SK-N-SH (cell line): ENCODE data around the gene CDK15. TPM values are rescaled to one million over a fixed set of nuclear protein-coding genes. Genes with fewer than 3 reads are reported as not detected.

ENCODE experiments used
- CTCF ChIA-PET: fragments of 300-600, 350-600 bp; formaldehyde crosslinking; extraction: SDS; loops from one replicate; lab custom pipeline; 2021; lab: Yijun Ruan, JAX
- POLR2A ChIA-PET: fragments of 350-600 bp; sonication (Branson Sonifier 250); formaldehyde crosslinking; extraction: SDS; loops from one replicate; lab custom pipeline; 2020; ENCODE audit warnings: antibody characterized with exemption, inconsistent platforms; lab: Yijun Ruan, JAX
- DNase-seq: peaks from one replicate; pipeline ENCODE4 v3.0.0; 2012
- H2AFZ ChIP-seq: fragments of 200-600 bp; sonication (generic); 2 replicates; pipeline ENCODE4 v1.8.1; 2016; ENCODE audit warnings: antibody characterized with exemption, mild to moderate bottlenecking, low read depth
- H3F3A ChIP-seq: fragments of 200-600 bp; sonication (generic); replicated peaks from 2 replicates; pipeline ENCODE3; 2016; ENCODE audit warnings: antibody characterized with exemption, mild to moderate bottlenecking; ENCODE audit not compliant: insufficient read depth
- H3K27ac ChIP-seq, 2 experiments: fragments of 200-500 bp in 1 of 2; fragments of 200-600 bp in 1 of 2; sonication (Bioruptor generic) in 1 of 2; sonication (generic), shearing (Covaris generic) in 1 of 2; 2 replicates each; pipeline versions ENCODE4 v1.5.1 to v1.6.1; 2014 to 2016; ENCODE audit warnings: low read depth in 2 of 2, inconsistent platforms in 1 of 2, low read length in 1 of 2, mild to moderate bottlenecking in 1 of 2, mixed read lengths in 1 of 2
- H3K27me3 ChIP-seq: fragments of 200-600 bp; sonication (generic), shearing (Covaris generic); 2 replicates; pipeline ENCODE4 v1.6.1; 2016; ENCODE audit warnings: mixed run types; ENCODE audit not compliant: insufficient read depth
- H3K36me3 ChIP-seq, 2 experiments: fragments of 200-500 bp in 1 of 2; fragments of 200-600 bp in 1 of 2; sonication (Bioruptor generic) in 1 of 2; sonication (generic) in 1 of 2; replicated peaks in 1 of 2; 2 replicates each; pipeline versions ENCODE3 to v1.5.1; 2014 to 2016; ENCODE audit warnings: low read length in 1 of 2, mild to moderate bottlenecking in 1 of 2; ENCODE audit not compliant: insufficient read depth in 2 of 2, control insufficient read depth in 1 of 2
- H3K4me1 ChIP-seq, 2 experiments: fragments of 200-500 bp in 1 of 2; fragments of 200-600 bp in 1 of 2; sonication (Bioruptor generic) in 1 of 2; sonication (generic), shearing (Covaris generic) in 1 of 2; 2 replicates each; pipeline versions ENCODE4 v1.5.1 to v1.6.1; 2014 to 2016; ENCODE audit warnings: low read depth in 1 of 2, low read length in 1 of 2, mixed run types in 1 of 2; ENCODE audit not compliant: insufficient read depth in 2 of 2, control insufficient read depth in 1 of 2
- H3K4me2 ChIP-seq: fragments of 200-600 bp; sonication (generic), shearing (Covaris generic); 2 replicates; pipeline ENCODE4 v1.6.1; 2017; ENCODE audit warnings: mixed run types
- H3K4me3 ChIP-seq, 2 experiments: fragments of 200-500 bp in 1 of 2; fragments of 200-600 bp in 1 of 2; sonication (Bioruptor generic) in 1 of 2; sonication (generic), shearing (Covaris generic) in 1 of 2; 2 replicates each; pipeline versions ENCODE4 v1.5.1 to v1.8.1; 2014 to 2016; ENCODE audit warnings: low read depth in 2 of 2, inconsistent platforms in 1 of 2, low read length in 1 of 2, mild to moderate bottlenecking in 1 of 2, mixed read lengths in 1 of 2, moderate library complexity in 1 of 2
- H3K79me2 ChIP-seq: fragments of 200-600 bp; sonication (generic); 2 replicates; pipeline ENCODE4 v1.8.1; 2017; ENCODE audit warnings: mild to moderate bottlenecking; ENCODE audit not compliant: insufficient read depth
- H3K9ac ChIP-seq: fragments of 200-600 bp; sonication (generic); 2 replicates; pipeline ENCODE4 v1.6.1; 2017; ENCODE audit warnings: mixed run types
- H3K9me2 ChIP-seq: fragments of 200-600 bp; sonication (generic); 2 replicates; pipeline ENCODE4 v1.6.1; 2017; ENCODE audit warnings: mixed run types
- H3K9me3 ChIP-seq: fragments of 200-600 bp; sonication (generic); 2 replicates; pipeline ENCODE4 v1.6.1; 2017; ENCODE audit warnings: mixed run types, mild to moderate bottlenecking, moderate library complexity
- H4K20me1 ChIP-seq: fragments of 200-600 bp; sonication (generic); 2 replicates; pipeline ENCODE4 v1.6.1; 2017; ENCODE audit warnings: mild to moderate bottlenecking, mixed run types; ENCODE audit not compliant: insufficient read depth
- CHD2 ChIP-seq: fragments of 150-350 bp; IDR thresholded peaks from 2 replicates; pipeline ENCODE4 v1.6.1; 2018; ENCODE audit warnings: low read length; ENCODE audit not compliant: partially characterized antibody
- CTCF ChIP-seq: fragments of 200-600 bp; sonication (generic); IDR thresholded peaks from 2 replicates; pipeline ENCODE4 v1.6.1; 2017; ENCODE audit warnings: antibody characterized with exemption, mild to moderate bottlenecking, moderate library complexity
- EP300 ChIP-seq, 2 experiments: IDR thresholded peaks; 2 replicates each; pipeline versions ENCODE4 v1.4.0 to v1.6.1; 2012; ENCODE audit warnings: borderline replicate concordance in 1 of 2, low read depth in 1 of 2, low read length in 1 of 2
- EZH2phosphoT487 ChIP-seq: fragments of 200-600 bp; sonication (generic); IDR thresholded peaks from 2 replicates; pipeline ENCODE4 v1.6.1; 2017; ENCODE audit warnings: low read depth, mixed run types, mild to moderate bottlenecking, antibody characterized with exemption, moderate library complexity, borderline replicate concordance
- FOXJ3 ChIP-seq: sonication (generic); formaldehyde crosslinking; IDR thresholded peaks from 2 replicates; pipeline ENCODE4 v1.5.1; 2020; ENCODE audit warnings: mild to moderate bottlenecking, missing genetic modification reagents
- GABPA ChIP-seq: IDR thresholded peaks from 2 replicates; pipeline ENCODE4 v1.4.0; 2012; ENCODE audit warnings: low read depth, mild to moderate bottlenecking
- JUND ChIP-seq: IDR thresholded peaks from 2 replicates; pipeline ENCODE4 v1.4.0; 2012
- MXI1 ChIP-seq: IDR thresholded peaks from 2 replicates; pipeline ENCODE4 v1.6.1; 2012; ENCODE audit warnings: mild to moderate bottlenecking, low read depth, low read length, improper control_type of control experiment
- NFIC ChIP-seq: IDR thresholded peaks from 2 replicates; pipeline ENCODE4 v1.4.0; 2012; ENCODE audit warnings: borderline replicate concordance
- PBX3 ChIP-seq: IDR thresholded peaks from 2 replicates; pipeline ENCODE4; 2012
- RCOR1 ChIP-seq: fragments of 150-350 bp; IDR thresholded peaks from 2 replicates; pipeline ENCODE4 v1.6.1; 2017; ENCODE audit warnings: antibody characterized with exemption, low read length
- RFX5 ChIP-seq: IDR thresholded peaks from 2 replicates; pipeline ENCODE4 v1.6.1; 2012; ENCODE audit warnings: mild to moderate bottlenecking, improper control_type of control experiment, low read length
- RXRA ChIP-seq: IDR thresholded peaks from 2 replicates; pipeline ENCODE4 v1.4.0; 2012; ENCODE audit warnings: low read depth, mild to moderate bottlenecking, borderline replicate concordance
- SMC3 ChIP-seq: IDR thresholded peaks from 2 replicates; pipeline ENCODE4 v1.6.1; 2012; ENCODE audit warnings: low read depth, low read length, improper control_type of control experiment
- TAF1 ChIP-seq: IDR thresholded peaks from 2 replicates; pipeline ENCODE4 v1.6.1; 2012; ENCODE audit warnings: low read depth, mild to moderate bottlenecking, low read length, moderate library complexity, borderline replicate concordance
- TEAD4 ChIP-seq: IDR thresholded peaks from 2 replicates; pipeline ENCODE4 v1.4.0; 2012; ENCODE audit warnings: mild to moderate bottlenecking, borderline replicate concordance; ENCODE audit not compliant: insufficient read depth
- USF2 ChIP-seq: fragments of 150-350 bp; IDR thresholded peaks from 2 replicates; pipeline ENCODE4 v1.6.1; 2017; ENCODE audit warnings: antibody characterized with exemption, low read length, low read depth, borderline replicate concordance
- WGBS: methylation state at CpG from one replicate; pipeline ENCODE4 v1.1.6; 2017; ENCODE audit warnings: low lambda C conversion rate; 5-methylcytosine and 5-hydroxymethylcytosine counted together
- polyA plus RNA-seq, 3 experiments: library from polyadenylated mRNA; depleted of rRNA; stranded (reverse); fragments of >200 nt; gene quantifications; 2 replicates each; pipeline ENCODE4 v1.2.3, GENCODE V29; 2012
- TF ChIP-seq, protein P1 (sequence below): IDR thresholded peaks from 2 replicates; pipeline ENCODE4 v1.4.0; 2012; ENCODE audit warnings: low read depth, borderline replicate concordance
- TF ChIP-seq, protein P2 (sequence below): fragments of 150-350 bp; IDR thresholded peaks from 2 replicates; pipeline ENCODE4 v1.6.1; 2016; ENCODE audit warnings: mild to moderate bottlenecking, low read depth, low read length

Gene CDK15
- polyA plus RNA-seq, 1 of the 3 experiments (the other 2 are of a cell fraction): 1.8 TPM

DNA sequence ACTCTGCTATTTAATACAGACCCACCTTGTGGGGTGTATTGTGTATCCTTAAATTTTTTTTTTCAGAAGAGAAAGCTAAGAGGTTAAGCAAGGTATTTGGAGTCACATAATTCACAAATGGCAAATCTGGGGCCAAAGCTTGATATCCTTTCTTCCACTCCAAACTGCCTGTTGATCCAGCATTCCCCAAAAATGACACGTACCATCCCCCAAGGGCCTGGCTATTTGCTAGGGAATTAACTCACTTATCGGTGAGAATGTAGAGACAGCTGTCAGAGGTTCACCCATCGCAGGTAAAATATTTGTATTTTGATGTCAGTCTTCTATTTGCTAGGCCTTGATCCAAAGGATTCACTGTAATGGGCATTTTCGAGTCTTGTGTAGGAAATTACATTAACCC is 123.7 kb downstream of the CDK15 start:
- Histone ChIP-seq H3K9me2 (no peaks in the 10 kb centered on the region), H3K27me3 (no peaks in the 10 kb centered on the region), H3F3A (no peaks in the 10 kb centered on the region), H4K20me1 (no peaks in the 10 kb centered on the region), H3K4me1 (peaks cover 32% of the 10 kb centered on the region in 2 experiments), H3K9me3 (no peaks in the 10 kb centered on the region), H3K79me2 (no peaks in the 10 kb centered on the region), H3K27ac (no peak overlapping the region), H3K4me3 (no peak overlapping the region), H3K36me3 (no peaks in the 10 kb centered on the region), H2AFZ (no peak overlapping the region), H3K9ac (no peak overlapping the region), H3K4me2 (no peak overlapping the region)
- POLR2A ChIA-PET: no interaction called here
- 95% methylated on average over 4 of the region's 4 CpGs for WGBS
- DNase-seq: no peak
- CTCF ChIA-PET: interaction anchor here (1.4 kb wide), 1 partner anchor 9 kb away, joined by 3 read pairs; no protein-coding TSS in a partner anchor
- no peak for TF ChIP-seq JUND
- no peak for TF ChIP-seq GABPA
- no peak for TF ChIP-seq TAF1
- no peak for TF ChIP-seq EZH2phosphoT487
- TF ChIP-seq TEAD4: no peak
- TF ChIP-seq, protein P1, sequence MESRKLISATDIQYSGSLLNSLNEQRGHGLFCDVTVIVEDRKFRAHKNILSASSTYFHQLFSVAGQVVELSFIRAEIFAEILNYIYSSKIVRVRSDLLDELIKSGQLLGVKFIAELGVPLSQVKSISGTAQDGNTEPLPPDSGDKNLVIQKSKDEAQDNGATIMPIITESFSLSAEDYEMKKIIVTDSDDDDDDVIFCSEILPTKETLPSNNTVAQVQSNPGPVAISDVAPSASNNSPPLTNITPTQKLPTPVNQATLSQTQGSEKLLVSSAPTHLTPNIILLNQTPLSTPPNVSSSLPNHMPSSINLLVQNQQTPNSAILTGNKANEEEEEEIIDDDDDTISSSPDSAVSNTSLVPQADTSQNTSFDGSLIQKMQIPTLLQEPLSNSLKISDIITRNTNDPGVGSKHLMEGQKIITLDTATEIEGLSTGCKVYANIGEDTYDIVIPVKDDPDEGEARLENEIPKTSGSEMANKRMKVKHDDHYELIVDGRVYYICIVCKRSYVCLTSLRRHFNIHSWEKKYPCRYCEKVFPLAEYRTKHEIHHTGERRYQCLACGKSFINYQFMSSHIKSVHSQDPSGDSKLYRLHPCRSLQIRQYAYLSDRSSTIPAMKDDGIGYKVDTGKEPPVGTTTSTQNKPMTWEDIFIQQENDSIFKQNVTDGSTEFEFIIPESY: no peak
- TF ChIP-seq RXRA: no peak
- TF ChIP-seq CTCF: no peak
- TF ChIP-seq, protein P2, sequence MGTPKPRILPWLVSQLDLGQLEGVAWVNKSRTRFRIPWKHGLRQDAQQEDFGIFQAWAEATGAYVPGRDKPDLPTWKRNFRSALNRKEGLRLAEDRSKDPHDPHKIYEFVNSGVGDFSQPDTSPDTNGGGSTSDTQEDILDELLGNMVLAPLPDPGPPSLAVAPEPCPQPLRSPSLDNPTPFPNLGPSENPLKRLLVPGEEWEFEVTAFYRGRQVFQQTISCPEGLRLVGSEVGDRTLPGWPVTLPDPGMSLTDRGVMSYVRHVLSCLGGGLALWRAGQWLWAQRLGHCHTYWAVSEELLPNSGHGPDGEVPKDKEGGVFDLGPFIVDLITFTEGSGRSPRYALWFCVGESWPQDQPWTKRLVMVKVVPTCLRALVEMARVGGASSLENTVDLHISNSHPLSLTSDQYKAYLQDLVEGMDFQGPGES: no peak

- H3K4me1 ChIP-seq: peaks cover 31 to 32% of the 10 kb centered on the region in 2 experiments
- POLR2A ChIA-PET: no interaction called here
- no peaks in the 10 kb centered on the region for H3K79me2 ChIP-seq
- H3K4me3 ChIP-seq: no peak overlapping the region
- H3K9me3 ChIP-seq: no peaks in the 10 kb centered on the region
- no peak overlapping the region for H2AFZ ChIP-seq
- H3K27me3 ChIP-seq: no peaks in the 10 kb centered on the region
- no peak for DNase-seq
- no peak overlapping the region for H3K27ac ChIP-seq
- no peaks in the 10 kb centered on the region for H3K36me3 ChIP-seq
- H4K20me1 ChIP-seq: no peaks in the 10 kb centered on the region
- H3F3A ChIP-seq: no peaks in the 10 kb centered on the region
- no peaks in the 10 kb centered on the region for H3K9me2 ChIP-seq
- no peak overlapping the region for H3K9ac ChIP-seq
- CTCF ChIA-PET: interaction anchor here (1.4 to 1.6 kb wide), 2 partner anchors 10 to 48 kb away, joined by 3 read pairs; no protein-coding TSS in a partner anchor
- H3K4me2 ChIP-seq: no peak overlapping the region
- no peak for TF ChIP-seq RCOR1
- no peak for TF ChIP-seq JUND
- no peak for TF ChIP-seq SMC3
- TF ChIP-seq FOXJ3 (CRISPR knock-in tag): no peak
- TF ChIP-seq, protein P2: no peak
- TF ChIP-seq RFX5: no peak
- TF ChIP-seq PBX3: no peak
- TF ChIP-seq EP300 (IDR thresholded peaks at IDR 0.05; ENCODE audit: borderline replicate concordance in 1 of 2, low read depth in 1 of 2, low read length in 1 of 2): no peak
- TF ChIP-seq CHD2: no peak
- TF ChIP-seq MXI1: no peak
- no peak for TF ChIP-seq USF2
- no peak for TF ChIP-seq NFIC
Measured at GRCh38 chr2:201930831-201931230, 124.5 kb downstream of the CDK15 start.
